HCT116 (cell line): ENCODE measurements around the gene HDAC5. TPM values are rescaled to one million over a fixed set of nuclear protein-coding genes. Genes with fewer than 3 reads are reported as not detected.

Experiments used
- ATAC-seq: fragments of 200-7000 bp; cut with Tn5 transposase; 2 replicates; pipeline ENCODE4 v1.9.1; 2020; ENCODE audit warnings: mild to moderate bottlenecking, moderate library complexity
- BruUV-seq: library from RNA; stranded (reverse); fragments of 400-500 nt; replicated peaks from 2 replicates; lab custom pipeline; 2021; lab: Mats Ljungman, UMichigan
- CTCF ChIA-PET: fragments of 300-600 bp; sonication (Branson Sonifier 250); formaldehyde crosslinking; loops from one replicate; lab custom pipeline; 2021; ENCODE audit warnings: antibody characterized with exemption; lab: Charles Lee
- POLR2A ChIA-PET: fragments of 300-600, 350-600 bp; sonication (Branson Sonifier 250); formaldehyde crosslinking; loops from one replicate; lab custom pipeline; 2021; ENCODE audit warnings: antibody characterized with exemption; lab: Charles Lee
- RAD21 ChIA-PET, 2 experiments: fragments of 300-600 bp; sonication (Branson Sonifier 250); formaldehyde crosslinking; loops; one replicate each; lab custom pipeline; 2023; ENCODE audit warnings: low total read pairs in 2 of 2; ENCODE audit not compliant: uncharacterized antibody in 2 of 2, unreplicated experiment in 2 of 2, low non-redundant PET in 1 of 2; lab: Charles Lee
- DNase-seq: peaks from one replicate; pipeline ENCODE4 v3.0.0-alpha.2; 2010; ENCODE audit warnings: low read depth, low spot score
- H2AFZ ChIP-seq: fragments of 200-600 bp; shearing (Covaris generic), sonication (generic); 2 replicates; pipeline ENCODE4 v1.6.1; 2017; ENCODE audit warnings: low read depth, mixed run types, mixed read lengths, antibody characterized with exemption, low read length; ENCODE audit not compliant: poor library complexity, severe bottlenecking
- H3K27ac ChIP-seq: 2 replicates; pipeline ENCODE4 v1.5.1; 2012; ENCODE audit warnings: low read depth, low read length
- H3K27me3 ChIP-seq: fragments of 200-600 bp; sonication (generic); 2 replicates; pipeline ENCODE4 v1.6.1; 2016; ENCODE audit warnings: mixed run types, low read length, mixed read lengths; ENCODE audit not compliant: insufficient read depth
- H3K36me3 ChIP-seq, 2 experiments: fragments of 200-500 bp in 1 of 2; fragments of 200-600 bp in 1 of 2; sonication (Bioruptor generic) in 1 of 2; sonication (generic) in 1 of 2; 2 replicates each; pipeline versions ENCODE4 v1.5.1 to v1.6.1; 2014 to 2016; ENCODE audit warnings: low read length in 2 of 2, inconsistent platforms in 1 of 2, mixed read lengths in 1 of 2, mixed run types in 1 of 2; ENCODE audit not compliant: insufficient read depth in 2 of 2, control insufficient read depth in 1 of 2
- H3K4me1 ChIP-seq, 2 experiments: fragments of 200-600 bp in 1 of 2; sonication (generic) in 1 of 2; 2 replicates each; pipeline versions ENCODE4 v1.5.1 to v1.6.1; 2012 to 2017; ENCODE audit warnings: low read length in 2 of 2, inconsistent platforms in 1 of 2, mild to moderate bottlenecking in 1 of 2, mixed read lengths in 1 of 2, mixed run types in 1 of 2, moderate library complexity in 1 of 2; ENCODE audit not compliant: insufficient read depth in 2 of 2, control insufficient read depth in 1 of 2
- H3K4me2 ChIP-seq: fragments of 200-600 bp; sonication (generic); 2 replicates; pipeline ENCODE4 v1.6.1; 2017; ENCODE audit warnings: mixed run types, low read length, mixed read lengths
- H3K4me3 ChIP-seq, 2 experiments: fragments of 200-600 bp in 1 of 2; sonication (generic) in 1 of 2; replicated peaks in 1 of 2; 2 replicates each; pipeline ENCODE4 v1.5.1; 2011 to 2016; ENCODE audit warnings: low read length in 2 of 2, control low read depth in 1 of 2, low read depth in 1 of 2, mild to moderate bottlenecking in 1 of 2, mixed read lengths in 1 of 2, mixed run types in 1 of 2
- H3K79me2 ChIP-seq: fragments of 200-600 bp; sonication (generic); 2 replicates; pipeline ENCODE4 v1.6.1; 2017; ENCODE audit warnings: mild to moderate bottlenecking, mixed run types, low read length, moderate library complexity, mixed read lengths; ENCODE audit not compliant: insufficient read depth
- H3K9ac ChIP-seq: fragments of 200-600 bp; sonication (generic); 2 replicates; pipeline ENCODE4 v1.6.1; 2016; ENCODE audit warnings: low read length, mixed read lengths
- H3K9me2 ChIP-seq: fragments of 200-600 bp; sonication (generic), shearing (Covaris generic); 2 replicates; pipeline ENCODE4 v1.6.1; 2017; ENCODE audit warnings: mixed run types, mild to moderate bottlenecking, moderate library complexity; ENCODE audit not compliant: insufficient read depth
- H3K9me3 ChIP-seq, 2 experiments: fragments of 200-500 bp in 1 of 2; fragments of 200-600 bp in 1 of 2; sonication (Bioruptor generic) in 1 of 2; sonication (generic) in 1 of 2; 2 replicates each; pipeline ENCODE4 v1.6.1; 2014 to 2017; ENCODE audit warnings: low read length in 2 of 2, mixed read lengths in 2 of 2, inconsistent platforms in 1 of 2, low read depth in 1 of 2, mild to moderate bottlenecking in 1 of 2, mixed run types in 1 of 2, moderate library complexity in 1 of 2; ENCODE audit not compliant: control insufficient read depth in 1 of 2, insufficient read depth in 1 of 2
- H4K20me1 ChIP-seq: fragments of 200-600 bp; sonication (generic), shearing (Covaris generic); 2 replicates; pipeline ENCODE4 v1.6.1; 2017; ENCODE audit warnings: mixed run types, mild to moderate bottlenecking, moderate library complexity; ENCODE audit not compliant: insufficient read depth
- ATF3 ChIP-seq: IDR thresholded peaks from 2 replicates; pipeline ENCODE4 v1.6.1; 2012
- CBX3 ChIP-seq: IDR thresholded peaks from 2 replicates; pipeline ENCODE4 v1.6.1; 2012; ENCODE audit warnings: low read depth
- CEBPB ChIP-seq: IDR thresholded peaks from 2 replicates; pipeline ENCODE4 v1.6.1; 2012; ENCODE audit warnings: low read depth
- EGR1 ChIP-seq: IDR thresholded peaks from 2 replicates; pipeline ENCODE4 v1.6.1; 2012; ENCODE audit warnings: low read depth
- ELF1 ChIP-seq: IDR thresholded peaks from 2 replicates; pipeline ENCODE4 v1.6.1; 2012; ENCODE audit warnings: low read depth, borderline replicate concordance
- EZH2 ChIP-seq: fragments of 200-600 bp; sonication (generic); IDR thresholded peaks from 2 replicates; pipeline ENCODE4 v1.6.1; 2017; ENCODE audit warnings: antibody characterized with exemption, mixed run types
- EZH2phosphoT487 ChIP-seq: fragments of 200-600 bp; IDR thresholded peaks from 2 replicates; pipeline ENCODE4 v1.6.1; 2018; ENCODE audit warnings: antibody characterized with exemption, borderline replicate concordance
- FOSL1 ChIP-seq: IDR thresholded peaks from 2 replicates; pipeline ENCODE4 v1.6.1; 2012; ENCODE audit warnings: low read depth
- MAX ChIP-seq: IDR thresholded peaks from 2 replicates; pipeline ENCODE4 v1.6.1; 2012
- SIN3A ChIP-seq: IDR thresholded peaks from 2 replicates; pipeline ENCODE4 v1.6.1; 2012; ENCODE audit warnings: low read depth
- SP1 ChIP-seq: IDR thresholded peaks from 2 replicates; pipeline ENCODE4 v1.6.1; 2012; ENCODE audit warnings: low read depth
- SRF ChIP-seq: IDR thresholded peaks from 2 replicates; pipeline ENCODE4 v1.6.1; 2012; ENCODE audit warnings: low read depth
- TCF7L2 ChIP-seq: IDR thresholded peaks from 2 replicates; pipeline ENCODE4 v1.7.0; 2011; ENCODE audit warnings: borderline replicate concordance, inconsistent platforms; ENCODE audit not compliant: insufficient read depth, insufficient read length; ENCODE audit errors: extremely low read depth
- YY1 ChIP-seq: IDR thresholded peaks from 2 replicates; pipeline ENCODE4 v1.6.1; 2011; ENCODE audit warnings: low read length, low read depth, moderate library complexity, mild to moderate bottlenecking; ENCODE audit not compliant: insufficient replicate concordance; ENCODE audit errors: extremely low read depth
- ZBTB33 ChIP-seq: IDR thresholded peaks from 2 replicates; pipeline ENCODE4 v1.6.1; 2011; ENCODE audit warnings: mild to moderate bottlenecking, low read length, moderate library complexity; ENCODE audit not compliant: insufficient replicate concordance; ENCODE audit errors: extremely low read depth
- ZFX ChIP-seq: fragments of 450-650 bp; IDR thresholded peaks from 2 replicates; pipeline ENCODE4 v1.6.1; 2017
- ZNF274 ChIP-seq: fragments of 200-500 bp; sonication (Bioruptor generic); IDR thresholded peaks from 2 replicates; pipeline ENCODE4 v1.6.1; 2014; ENCODE audit warnings: mild to moderate bottlenecking, low read depth, low read length, inconsistent platforms
- intact Hi-C: fragments of 100-400 bp; cut with micrococcal nuclease; formaldehyde crosslinking; loops from 2 replicates; pipeline ENCODE4 v1.10.0; 2022
- total RNA-seq: library from RNA; stranded (reverse); gene quantifications from one replicate; pipeline ENCODE4 v1.2.1, GENCODE V29; 2021; ENCODE audit not compliant: unreplicated experiment

HDAC5 gene
- total RNA-seq, 1 experiment from 2014 or later = 32.9 TPM

GRCh38 chr17:44106801-44107200, 16.6 kb downstream of the HDAC5 start:
- H2AFZ ChIP-seq = no peak overlapping the region
- H3K9me3 ChIP-seq = no peaks in the 10 kb centered on the region
- H4K20me1 ChIP-seq = no peaks in the 10 kb centered on the region
- ATAC-seq (no peak), DNase-seq (no peak)
- ChIA-PET CTCF (no interaction called here), RAD21 (no interaction called here), POLR2A (no interaction called here)
- H3K27me3 ChIP-seq = no peaks in the 10 kb centered on the region
- no peaks in the 10 kb centered on the region for H3K79me2 ChIP-seq
- no peak overlapping the region for H3K27ac ChIP-seq
- H3K4me1 ChIP-seq = peaks cover 38 to 42% of the 10 kb centered on the region in 2 experiments
- H3K4me3 ChIP-seq = no peak overlapping the region
- TF ChIP-seq CEBPB (no peak), MAX (no peak), ZFX (no peak), TCF7L2 (no peak), SIN3A (no peak), EZH2 (no peak), EGR1 (no peak)
- intact Hi-C loops = no loop called here
- BruUV-seq = no TSS peak
- H3K9ac ChIP-seq = no peak overlapping the region
- H3K4me2 ChIP-seq = no peak overlapping the region
- peaks cover 0 to 2% of the 10 kb centered on the region in 2 experiments; a peak in 1 of 4 replicates for H3K36me3 ChIP-seq
- H3K9me2 ChIP-seq = no peaks in the 10 kb centered on the region

- ChIA-PET POLR2A (no interaction called here), CTCF (interaction anchor here (0.7 kb wide), 1 partner anchor 551 kb away, joined by 4 read pairs; the partner anchor contains the start of gene MEIOC), RAD21 (no interaction called here)
- no peaks in the 10 kb centered on the region for H3K9me2 ChIP-seq
- no peaks in the 10 kb centered on the region for H3K9me3 ChIP-seq
- DNase-seq (no peak), ATAC-seq (no peak)
- no peaks in the 10 kb centered on the region for H3K27me3 ChIP-seq
- peaks cover 0 to 2% of the 10 kb centered on the region in 2 experiments; a peak in 1 of 4 replicates for H3K36me3 ChIP-seq
- H3K4me3 ChIP-seq = no peak overlapping the region
- H2AFZ ChIP-seq = no peak overlapping the region
- intact Hi-C loops = no loop called here
- H3K27ac ChIP-seq = no peak overlapping the region
- H3K4me2 ChIP-seq = no peak overlapping the region
- no peak overlapping the region for H3K9ac ChIP-seq
- no peaks in the 10 kb centered on the region for H4K20me1 ChIP-seq
- no TSS peak for BruUV-seq
- peaks cover 31 to 38% of the 10 kb centered on the region in 2 experiments for H3K4me1 ChIP-seq
- no peaks in the 10 kb centered on the region for H3K79me2 ChIP-seq
- TF ChIP-seq FOSL1 (no peak), YY1 (no peak), ZNF274 (no peak), ZBTB33 (no peak), SP1 (no peak), ELF1 (no peak), CBX3 (no peak), EGR1 (no peak), ATF3 (no peak), TCF7L2 (no peak), EZH2phosphoT487 (no peak), ZFX (no peak), SRF (no peak), SIN3A (no peak)
Measured at GRCh38 chr17:44105941-44106340, 17.5 kb downstream of the HDAC5 start.
